ENCODE measurements around the gene DISP3. TPM values are rescaled to one million over a fixed set of nuclear protein-coding genes. Genes with fewer than 3 reads are reported as not detected.

Gene DISP3
- total and polyA plus RNA-seq, 2 donors, result 0.04 to 0.16 TPM

GRCh38 chr1:11526071-11526895 is 47.3 kb downstream of the DISP3 start:
- no peak overlapping the region for H3K27ac ChIP-seq (ENCODE audit: low read depth)
- H3K36me3 ChIP-seq (ENCODE audit: insufficient read depth), result no peaks in the 10 kb centered on the region
- H3K4me3 ChIP-seq (ENCODE audit: low read depth, low read length), result no peak overlapping the region
- DNase-seq (ENCODE audit: extremely low spot score), result no peak
- 85% methylated on average over 26 of the region's 26 CpGs for WGBS
- H3K4me1 ChIP-seq (ENCODE audit: insufficient read depth), result no peaks in the 10 kb centered on the region

GRCh38 chr1:11527541-11528452 is 48.8 kb downstream of the DISP3 start:
- Histone ChIP-seq H3K36me3 (ENCODE audit: insufficient read depth) (no peaks in the 10 kb centered on the region), H3K4me3 (ENCODE audit: low read depth, low read length) (no peak overlapping the region), H3K4me1 (ENCODE audit: insufficient read depth) (no peaks in the 10 kb centered on the region), H3K27ac (ENCODE audit: low read depth) (no peak overlapping the region)
- WGBS, result 87% methylated on average over 13 of the region's 13 CpGs
- no peak for DNase-seq (ENCODE audit: extremely low spot score)

GRCh38 chr1:11528611-11529261 is 49.8 kb downstream of the DISP3 start:
- 79% methylated on average over 13 of the region's 13 CpGs for WGBS
- no peak overlapping the region for H3K4me3 ChIP-seq (ENCODE audit: low read depth, low read length)
- no peaks in the 10 kb centered on the region for H3K36me3 ChIP-seq (ENCODE audit: insufficient read depth)
- H3K27ac ChIP-seq (ENCODE audit: low read depth), result no peak overlapping the region
- H3K4me1 ChIP-seq (ENCODE audit: insufficient read depth), result no peaks in the 10 kb centered on the region
- DNase-seq (ENCODE audit: extremely low spot score), result no peak

- WGBS, result 82% methylated on average over 10 of the region's 10 CpGs
- Histone ChIP-seq H3K36me3 (ENCODE audit: insufficient read depth) (no peaks in the 10 kb centered on the region), H3K27ac (ENCODE audit: low read depth) (no peak overlapping the region), H3K4me1 (ENCODE audit: insufficient read depth) (no peaks in the 10 kb centered on the region), H3K4me3 (ENCODE audit: low read depth, low read length) (no peak overlapping the region)
- DNase-seq (ENCODE audit: extremely low spot score), result no peak
These were observed 50.4 kb downstream of the DISP3 start for GRCh38 chr1:11529330-11529729.

GRCh38 chr1:11529763-11530730 is 51.1 kb downstream of the DISP3 start:
- no peak for DNase-seq (ENCODE audit: extremely low spot score)
- H3K4me3 ChIP-seq (ENCODE audit: low read depth, low read length), result no peak overlapping the region
- H3K36me3 ChIP-seq (ENCODE audit: insufficient read depth), result no peaks in the 10 kb centered on the region
- 83% methylated on average over 34 of the region's 34 CpGs for WGBS
- H3K27ac ChIP-seq (ENCODE audit: low read depth), result no peak overlapping the region
- H3K4me1 ChIP-seq (ENCODE audit: insufficient read depth), result no peaks in the 10 kb centered on the region

- H3K4me3 ChIP-seq (ENCODE audit: low read depth, low read length), result no peak overlapping the region
- 78% methylated on average over 15 of the region's 15 CpGs for WGBS
- no peaks in the 10 kb centered on the region for H3K4me1 ChIP-seq (ENCODE audit: insufficient read depth)
- H3K27ac ChIP-seq (ENCODE audit: low read depth), result no peak overlapping the region
- no peak for DNase-seq (ENCODE audit: extremely low spot score)
- H3K36me3 ChIP-seq (ENCODE audit: insufficient read depth), result no peaks in the 10 kb centered on the region
These were observed 51.9 kb downstream of the DISP3 start for GRCh38 chr1:11530731-11531311.

GRCh38 chr1:11531314-11531870 is 52.4 kb downstream of the DISP3 start:
- H3K4me1 ChIP-seq (ENCODE audit: insufficient read depth), result no peaks in the 10 kb centered on the region
- no peaks in the 10 kb centered on the region for H3K36me3 ChIP-seq (ENCODE audit: insufficient read depth)
- DNase-seq (ENCODE audit: extremely low spot score), result no peak
- WGBS, result 73% methylated on average over 19 of the region's 19 CpGs
- no peak overlapping the region for H3K4me3 ChIP-seq (ENCODE audit: low read depth, low read length)
- H3K27ac ChIP-seq (ENCODE audit: low read depth), result no peak overlapping the region

GRCh38 chr1:11531943-11532342 is 53.0 kb downstream of the DISP3 start:
- no peak for DNase-seq (ENCODE audit: extremely low spot score)
- no peaks in the 10 kb centered on the region for H3K4me1 ChIP-seq (ENCODE audit: insufficient read depth)
- no peak overlapping the region for H3K27ac ChIP-seq (ENCODE audit: low read depth)
- WGBS, result 78% methylated on average over 10 of the region's 10 CpGs
- no peaks in the 10 kb centered on the region for H3K36me3 ChIP-seq (ENCODE audit: insufficient read depth)
- no peak overlapping the region for H3K4me3 ChIP-seq (ENCODE audit: low read depth, low read length)

- no peak overlapping the region for H3K27ac ChIP-seq (ENCODE audit: low read depth)
- no peak for DNase-seq (ENCODE audit: extremely low spot score)
- WGBS, result 89% methylated on average over 21 of the region's 21 CpGs
- H3K4me3 ChIP-seq (ENCODE audit: low read depth, low read length), result no peak overlapping the region
- no peaks in the 10 kb centered on the region for H3K4me1 ChIP-seq (ENCODE audit: insufficient read depth)
- H3K36me3 ChIP-seq (ENCODE audit: insufficient read depth), result no peaks in the 10 kb centered on the region
These were observed 55.1 kb downstream of the DISP3 start for GRCh38 chr1:11533790-11534787.

- H3K36me3 ChIP-seq (ENCODE audit: insufficient read depth), result no peaks in the 10 kb centered on the region
- H3K27ac ChIP-seq (ENCODE audit: low read depth), result no peak overlapping the region
- DNase-seq (ENCODE audit: extremely low spot score), result no peak
- no peak overlapping the region for H3K4me3 ChIP-seq (ENCODE audit: low read depth, low read length)
- WGBS, result 85% methylated on average over 17 of the region's 17 CpGs
- H3K4me1 ChIP-seq (ENCODE audit: insufficient read depth), result no peaks in the 10 kb centered on the region
These were observed 55.9 kb downstream of the DISP3 start for GRCh38 chr1:11534846-11535245.

GRCh38 chr1:11535316-11535715 is 56.4 kb downstream of the DISP3 start:
- Histone ChIP-seq H3K36me3 (ENCODE audit: insufficient read depth) (no peaks in the 10 kb centered on the region), H3K4me1 (ENCODE audit: insufficient read depth) (no peaks in the 10 kb centered on the region), H3K27ac (ENCODE audit: low read depth) (no peak overlapping the region), H3K4me3 (ENCODE audit: low read depth, low read length) (no peak overlapping the region)
- DNase-seq (ENCODE audit: extremely low spot score), result no peak
- 89% methylated on average over 12 of the region's 12 CpGs for WGBS
